ENCODE data around the gene BZW2. TPM values are rescaled to one million over a fixed set of nuclear protein-coding genes. Genes with fewer than 3 reads are reported as not detected.

The BZW2 gene
- total RNA-seq, 1 donor from 2014 or later = 126 TPM

GRCh38 chr7:16647435-16647960, 1.5 kb downstream of the BZW2 start:
- Histone ChIP-seq H3K4me1 (peaks cover 55% of the 10 kb centered on the region), H2AFZ (replicated peaks) (no peak overlapping the region), H3K9ac (no peak overlapping the region)

GRCh38 chr7:16648551-16648950, 2.6 kb downstream of the BZW2 start:
- Mint-ChIP-seq H3K4me3 (peak overlapping the region; percentile 57), H3K4me1 (peaks cover 38% of the 10 kb centered on the region), H3K27me3 (ENCODE audit: insufficient read depth, low read depth) (no peaks in the 10 kb centered on the region), H3K27ac (no peak overlapping the region), H3K9me3 (no peaks in the 10 kb centered on the region), H3K36me3 (peaks cover 19% of the 10 kb centered on the region)
- peak; percentile 50 for DNase-seq (ENCODE audit: low spot score)
- Histone ChIP-seq H2AFZ (replicated peaks) (no peak overlapping the region), H3F3A (ENCODE audit: low read depth) (peaks cover 15% of the 10 kb centered on the region), H4K20me1 (ENCODE audit: low read depth) (peaks cover 40% of the 10 kb centered on the region), H3K4me2 (peak overlapping the region; percentile 99), H3K9ac (no peak overlapping the region), H3K4me3 (peak overlapping the region; percentile 24), H3K79me2 (ENCODE audit: low read depth) (peaks cover 90% of the 10 kb centered on the region), H3K27me3 (no peaks in the 10 kb centered on the region), H3K36me3 (no peaks in the 10 kb centered on the region), H3K9me3 (ENCODE audit: low read depth) (no peaks in the 10 kb centered on the region), H3K27ac (no peak overlapping the region), H3K4me1 (peaks cover 51% of the 10 kb centered on the region)
- TF ChIP-seq EZH2phosphoT487 (IDR thresholded peaks at IDR 0.05) = no peak
- no peak for TF ChIP-seq CTCF (IDR thresholded peaks at IDR 0.05)
- TF ChIP-seq EZH2 (IDR thresholded peaks at IDR 0.05) = no peak

More at GRCh38 chr7:16647435-16647960, 1.5 kb downstream of the BZW2 start:
- Mint-ChIP-seq H3K4me3 (peak overlapping the region; percentile 100), H3K9me3 (no peaks in the 10 kb centered on the region), H3K27me3 (ENCODE audit: insufficient read depth, low read depth) (no peaks in the 10 kb centered on the region), H3K27ac (no peak overlapping the region), H3K36me3 (peaks cover 13% of the 10 kb centered on the region), H3K4me1 (peaks cover 46% of the 10 kb centered on the region)
- Histone ChIP-seq H3K27me3 (no peaks in the 10 kb centered on the region), H3K9me3 (ENCODE audit: low read depth) (no peaks in the 10 kb centered on the region), H3F3A (ENCODE audit: low read depth) (peaks cover 15% of the 10 kb centered on the region), H3K79me2 (ENCODE audit: low read depth) (peaks cover 90% of the 10 kb centered on the region), H3K27ac (no peak overlapping the region), H3K4me3 (peak overlapping the region; percentile 95), H4K20me1 (ENCODE audit: low read depth) (peaks cover 39% of the 10 kb centered on the region), H3K4me2 (peak overlapping the region; percentile 99), H3K36me3 (no peaks in the 10 kb centered on the region)
- DNase-seq (ENCODE audit: low spot score) = no peak
- TF ChIP-seq EZH2phosphoT487 (IDR thresholded peaks at IDR 0.05) = no peak
- TF ChIP-seq EZH2 (IDR thresholded peaks at IDR 0.05) = no peak
- no peak for TF ChIP-seq CTCF (IDR thresholded peaks at IDR 0.05)

- H3K9ac ChIP-seq = no peak overlapping the region
- H3K27ac ChIP-seq = no peak overlapping the region
- no peaks in the 10 kb centered on the region for H3K27me3 ChIP-seq
- H4K20me1 ChIP-seq (ENCODE audit: low read depth) = peaks cover 35% of the 10 kb centered on the region
- H3F3A ChIP-seq (ENCODE audit: low read depth) = peaks cover 15% of the 10 kb centered on the region
- Mint-ChIP-seq H3K4me3 (peak overlapping the region; percentile 57), H3K9me3 (no peaks in the 10 kb centered on the region), H3K27me3 (ENCODE audit: insufficient read depth, low read depth) (no peaks in the 10 kb centered on the region), H3K4me1 (peaks cover 32% of the 10 kb centered on the region), H3K36me3 (peaks cover 18% of the 10 kb centered on the region), H3K27ac (no peak overlapping the region)
- H2AFZ ChIP-seq (replicated peaks) = no peak overlapping the region
- no peak for DNase-seq (ENCODE audit: low spot score)
- TF ChIP-seq EZH2phosphoT487 (IDR thresholded peaks at IDR 0.05) (no peak), CTCF (IDR thresholded peaks at IDR 0.05) (no peak), EZH2 (IDR thresholded peaks at IDR 0.05) (no peak)
- no peaks in the 10 kb centered on the region for H3K9me3 ChIP-seq (ENCODE audit: low read depth)
- peak overlapping the region; percentile 24 for H3K4me3 ChIP-seq
- peak overlapping the region; percentile 99 for H3K4me2 ChIP-seq
- H3K4me1 ChIP-seq = peaks cover 48% of the 10 kb centered on the region
- no peaks in the 10 kb centered on the region for H3K36me3 ChIP-seq
- peaks cover 90% of the 10 kb centered on the region for H3K79me2 ChIP-seq (ENCODE audit: low read depth)
These were observed 3.2 kb downstream of the BZW2 start for GRCh38 chr7:16649196-16649595.
